Measurements from ENCODE around the gene RABGAP1L. TPM values are rescaled to one million over a fixed set of nuclear protein-coding genes. Genes with fewer than 3 reads are reported as not detected.

RABGAP1L gene
- total RNA-seq, 4 donors from 2014 or later = 31.7 to 49.7 (median 34.3) TPM

DNA sequence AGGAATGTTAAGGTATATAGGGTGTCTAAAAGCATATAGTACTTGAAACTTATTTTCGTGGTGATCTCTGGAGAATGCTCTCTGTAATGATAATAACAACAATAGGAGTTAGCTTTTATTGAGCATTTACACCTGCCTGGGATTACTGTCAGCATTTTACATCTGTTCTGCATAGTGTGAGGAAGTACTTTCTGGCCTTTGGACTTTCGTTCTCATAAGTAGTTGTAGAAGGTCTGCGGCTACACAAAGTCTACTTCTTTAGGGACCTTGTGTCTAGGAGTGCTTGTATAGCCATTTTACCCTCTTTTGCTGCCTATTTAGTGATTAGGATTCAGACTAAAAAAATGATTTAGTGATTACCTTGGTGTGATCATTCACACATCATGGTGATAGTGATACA lies 184.8 kb downstream of the RABGAP1L start:
- TF ChIP-seq, protein P1, sequence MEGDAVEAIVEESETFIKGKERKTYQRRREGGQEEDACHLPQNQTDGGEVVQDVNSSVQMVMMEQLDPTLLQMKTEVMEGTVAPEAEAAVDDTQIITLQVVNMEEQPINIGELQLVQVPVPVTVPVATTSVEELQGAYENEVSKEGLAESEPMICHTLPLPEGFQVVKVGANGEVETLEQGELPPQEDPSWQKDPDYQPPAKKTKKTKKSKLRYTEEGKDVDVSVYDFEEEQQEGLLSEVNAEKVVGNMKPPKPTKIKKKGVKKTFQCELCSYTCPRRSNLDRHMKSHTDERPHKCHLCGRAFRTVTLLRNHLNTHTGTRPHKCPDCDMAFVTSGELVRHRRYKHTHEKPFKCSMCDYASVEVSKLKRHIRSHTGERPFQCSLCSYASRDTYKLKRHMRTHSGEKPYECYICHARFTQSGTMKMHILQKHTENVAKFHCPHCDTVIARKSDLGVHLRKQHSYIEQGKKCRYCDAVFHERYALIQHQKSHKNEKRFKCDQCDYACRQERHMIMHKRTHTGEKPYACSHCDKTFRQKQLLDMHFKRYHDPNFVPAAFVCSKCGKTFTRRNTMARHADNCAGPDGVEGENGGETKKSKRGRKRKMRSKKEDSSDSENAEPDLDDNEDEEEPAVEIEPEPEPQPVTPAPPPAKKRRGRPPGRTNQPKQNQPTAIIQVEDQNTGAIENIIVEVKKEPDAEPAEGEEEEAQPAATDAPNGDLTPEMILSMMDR (IDR thresholded peaks at IDR 0.05) = no peak
- DNase-seq (ENCODE audit: low spot score) (no peak), ATAC-seq (ENCODE audit: low FRiP score) (no peak)

DNA sequence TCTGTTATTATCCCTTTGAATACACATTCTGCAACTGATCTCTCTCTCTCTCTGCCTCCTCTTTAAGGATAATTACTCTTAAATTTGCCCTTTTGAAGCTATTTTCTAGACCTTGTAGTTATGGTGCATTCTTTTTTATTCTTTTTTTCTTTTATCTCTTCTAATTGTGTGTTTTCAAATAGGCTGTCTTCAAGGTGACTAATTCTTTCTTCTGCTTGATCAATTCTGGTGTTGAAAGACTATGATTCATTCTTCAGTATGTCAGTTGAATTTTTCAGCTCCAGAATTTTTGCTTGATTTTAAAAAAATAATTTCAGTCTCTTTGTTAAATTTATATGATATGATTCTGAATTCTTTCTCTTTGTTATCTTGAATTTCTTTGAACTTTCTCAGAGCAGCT lies 192.8 kb downstream of the RABGAP1L start:
- TF ChIP-seq, protein P1 (IDR thresholded peaks at IDR 0.05) = no peak
- DNase-seq (ENCODE audit: low spot score) (no peak), ATAC-seq (ENCODE audit: low FRiP score) (no peak)

GRCh38 chr1:174352883-174353608 lies 193.7 kb downstream of the RABGAP1L start:
- ATAC-seq (ENCODE audit: low FRiP score) (no peak), DNase-seq (ENCODE audit: low spot score) (no peak)
- TF ChIP-seq, protein P1 (IDR thresholded peaks at IDR 0.05) = no peak

GRCh38 chr1:174358344-174358743 lies 199.0 kb downstream of the RABGAP1L start:
- ATAC-seq (ENCODE audit: low FRiP score) = no peak

GRCh38 chr1:174358786-174359453 lies 199.6 kb downstream of the RABGAP1L start:
- DNase-seq (ENCODE audit: low spot score) (no peak), ATAC-seq (ENCODE audit: low FRiP score) (no peak)
- TF ChIP-seq, protein P1 (IDR thresholded peaks at IDR 0.05) = no peak

More at GRCh38 chr1:174358344-174358743, 199.0 kb downstream of the RABGAP1L start:
- no peak for DNase-seq (ENCODE audit: low spot score)
- TF ChIP-seq, protein P1 (IDR thresholded peaks at IDR 0.05) = no peak

- TF ChIP-seq, protein P1 (IDR thresholded peaks at IDR 0.05) = no peak
- ATAC-seq (ENCODE audit: low FRiP score) (no peak), DNase-seq (ENCODE audit: low spot score) (no peak)
Observed at GRCh38 chr1:174359454-174359805, 200.1 kb downstream of the RABGAP1L start.
